Lower leg skin (tissue), 4 donors: Measurements from ENCODE around the gene LDHA. TPM values are rescaled to one million over a fixed set of nuclear protein-coding genes. Genes with fewer than 3 reads are reported as not detected.
A peak's percentile ranks its signal among the peaks of the same experiment; 100 is the strongest.

Experiments
- DNase-seq, 2 donors: peaks; one replicate each; pipeline ENCODE4 v3.0.0-alpha.2; 2019; ENCODE audit warnings: low spot score in 2 of 2
- H3K4me3 ChIP-seq: fragments of 200-600 bp; sonication (generic); 2 replicates; pipeline ENCODE4 v1.5.1; 2017; ENCODE audit warnings: mild to moderate bottlenecking, low read depth; ENCODE audit not compliant: poor library complexity, severe bottlenecking
- POLR2A ChIP-seq, 2 donors: fragments of 450-650 bp; IDR thresholded peaks; one replicate each; pipeline ENCODE4 v1.6.1; 2016 to 2017; ENCODE audit warnings: antibody characterized with exemption in 2 of 2, mild to moderate bottlenecking in 1 of 2, moderate library complexity in 1 of 2
- WGBS, 2 donors: methylation state at CpG; one replicate each; pipeline ENCODE4 v1.1.5; 2018; 5-methylcytosine and 5-hydroxymethylcytosine counted together
- intact Hi-C: fragments of 100-400 bp; cut with DNase I; formaldehyde crosslinking; loops from one replicate; pipeline ENCODE4 v1.15.0; 2023; ENCODE audit warnings: low total_unique reads
- total RNA-seq, 4 donors: library from RNA; depleted of rRNA; stranded (reverse); fragments of >200 nt; gene quantifications; one replicate each; pipeline ENCODE4 v1.1.0, GENCODE V29; 2016
- TF ChIP-seq, protein P1 (sequence below), 3 donors: fragments of 450-650 bp; IDR thresholded peaks; one replicate each; pipeline ENCODE4 v1.5.1; 2016; ENCODE audit warnings: antibody characterized with exemption in 3 of 3, mild to moderate bottlenecking in 3 of 3, moderate library complexity in 2 of 3

LDHA gene
- 100 to 1,000 TPM; 488 to 761 (median 562) TPM for total RNA-seq

DNA sequence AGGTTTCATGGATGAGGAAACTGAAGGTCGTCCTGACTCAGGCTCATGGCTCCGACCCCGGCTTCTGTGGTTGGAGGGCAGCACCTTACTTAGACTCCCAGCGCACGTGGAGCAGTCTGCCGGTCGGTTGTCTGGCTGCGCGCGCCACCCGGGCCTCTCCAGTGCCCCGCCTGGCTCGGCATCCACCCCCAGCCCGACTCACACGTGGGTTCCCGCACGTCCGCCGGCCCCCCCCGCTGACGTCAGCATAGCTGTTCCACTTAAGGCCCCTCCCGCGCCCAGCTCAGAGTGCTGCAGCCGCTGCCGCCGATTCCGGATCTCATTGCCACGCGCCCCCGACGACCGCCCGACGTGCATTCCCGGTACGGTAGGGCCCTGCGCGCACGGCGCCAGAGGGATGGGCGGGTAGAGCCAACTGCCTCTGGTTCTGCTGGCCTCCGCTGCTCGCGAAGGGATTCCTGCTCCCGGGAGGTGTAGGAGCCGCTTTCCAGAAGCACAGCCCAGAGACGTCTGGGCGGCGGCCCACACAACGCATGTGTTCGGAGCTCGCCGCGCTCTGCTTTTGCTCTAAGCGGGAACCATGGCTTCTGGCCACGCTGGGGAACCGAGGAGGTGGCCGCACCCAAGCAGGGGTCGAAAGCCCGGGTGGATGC is at the start of gene LDHA:
LDHA (plus strand) TSS at position 289 of the 653 bp plus-strand sequence. CDS start 2,280 bp downstream, outside the sequence.
- 1% methylated on average over 15 to 60 of the region's 60 CpGs for WGBS, 2 donors
- intact Hi-C loops = loop anchor here (10.0 kb wide), 1 partner anchor 70 kb away; the partner anchor contains the start of genes GTF2H1 and HPS5
- H3K4me3 ChIP-seq = peak within 1 kb of the TSS; percentile 96
- DNase-seq = peak; percentile 97 to 100
- peak in 1 of 2 donors; percentile 94 for TF ChIP-seq POLR2A (IDR thresholded peaks at IDR 0.05)
- TF ChIP-seq, protein P1, sequence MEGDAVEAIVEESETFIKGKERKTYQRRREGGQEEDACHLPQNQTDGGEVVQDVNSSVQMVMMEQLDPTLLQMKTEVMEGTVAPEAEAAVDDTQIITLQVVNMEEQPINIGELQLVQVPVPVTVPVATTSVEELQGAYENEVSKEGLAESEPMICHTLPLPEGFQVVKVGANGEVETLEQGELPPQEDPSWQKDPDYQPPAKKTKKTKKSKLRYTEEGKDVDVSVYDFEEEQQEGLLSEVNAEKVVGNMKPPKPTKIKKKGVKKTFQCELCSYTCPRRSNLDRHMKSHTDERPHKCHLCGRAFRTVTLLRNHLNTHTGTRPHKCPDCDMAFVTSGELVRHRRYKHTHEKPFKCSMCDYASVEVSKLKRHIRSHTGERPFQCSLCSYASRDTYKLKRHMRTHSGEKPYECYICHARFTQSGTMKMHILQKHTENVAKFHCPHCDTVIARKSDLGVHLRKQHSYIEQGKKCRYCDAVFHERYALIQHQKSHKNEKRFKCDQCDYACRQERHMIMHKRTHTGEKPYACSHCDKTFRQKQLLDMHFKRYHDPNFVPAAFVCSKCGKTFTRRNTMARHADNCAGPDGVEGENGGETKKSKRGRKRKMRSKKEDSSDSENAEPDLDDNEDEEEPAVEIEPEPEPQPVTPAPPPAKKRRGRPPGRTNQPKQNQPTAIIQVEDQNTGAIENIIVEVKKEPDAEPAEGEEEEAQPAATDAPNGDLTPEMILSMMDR (IDR thresholded peaks at IDR 0.05) = no peak

DNA sequence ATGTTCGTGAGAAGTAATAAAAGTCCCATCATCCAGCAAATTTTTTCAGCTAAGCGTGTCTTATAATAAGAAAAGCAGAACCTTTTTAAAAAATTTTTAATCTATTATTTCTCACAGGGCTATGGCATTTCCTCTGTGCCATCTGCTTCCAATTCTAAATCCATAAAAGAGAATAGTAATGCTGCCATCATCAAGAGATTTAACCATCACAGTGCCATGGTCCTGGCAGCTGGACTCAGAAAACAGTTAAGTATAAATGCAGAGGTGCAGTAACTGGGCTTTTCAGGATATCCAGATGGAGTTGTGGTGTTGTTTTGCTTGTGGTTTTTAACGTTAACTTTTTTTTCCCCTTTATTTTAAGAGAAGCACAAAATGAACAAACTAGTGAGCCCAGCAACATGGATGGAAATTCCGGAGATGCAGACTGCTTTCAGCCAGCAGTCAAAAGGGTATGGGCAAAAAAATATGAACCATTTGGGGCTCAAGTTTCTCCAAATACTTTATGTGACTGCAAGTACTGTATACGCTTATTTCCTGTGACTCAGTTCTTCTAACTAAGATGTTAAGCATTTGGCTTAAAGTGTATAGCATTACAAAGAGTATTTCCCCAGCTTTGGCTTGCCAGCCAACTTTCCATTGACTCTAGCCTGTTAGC is 46.8 kb upstream of the LDHA start:
- TF ChIP-seq, protein P1 (IDR thresholded peaks at IDR 0.05) = no peak
- TF ChIP-seq POLR2A (IDR thresholded peaks at IDR 0.05) = no peak
- 71 to 72% methylated on average over 5 of the region's 5 CpGs for WGBS, 2 donors
- DNase-seq = no peak
- no peak overlapping the region for H3K4me3 ChIP-seq
- intact Hi-C loops = no loop called here

DNA sequence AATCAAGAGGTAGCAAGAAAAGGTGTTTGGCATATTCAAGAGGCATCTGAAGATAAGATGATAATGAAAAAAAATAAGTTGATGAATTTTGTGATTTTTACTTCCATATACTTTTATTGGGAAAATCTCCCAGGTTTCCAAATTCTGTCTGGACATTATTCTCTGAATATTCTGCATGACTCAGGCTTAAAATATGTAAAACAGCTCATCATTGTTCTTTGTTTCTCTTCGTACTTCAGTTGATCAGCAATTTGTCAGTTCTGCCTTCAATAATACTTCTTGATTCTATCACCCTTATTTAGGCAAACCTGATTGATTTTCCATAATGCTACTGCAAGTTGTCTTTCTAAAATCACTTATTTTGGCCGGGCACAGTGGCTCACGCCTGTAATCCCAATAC is 41.8 kb upstream of the LDHA start:
- H3K4me3 ChIP-seq = no peak overlapping the region
- 73 to 80% methylated on average over 3 of the region's 3 CpGs for WGBS, 2 donors
- DNase-seq = no peak
- intact Hi-C loops = no loop called here
- TF ChIP-seq POLR2A (IDR thresholded peaks at IDR 0.05) = no peak
- TF ChIP-seq, protein P1 (IDR thresholded peaks at IDR 0.05) = no peak

DNA sequence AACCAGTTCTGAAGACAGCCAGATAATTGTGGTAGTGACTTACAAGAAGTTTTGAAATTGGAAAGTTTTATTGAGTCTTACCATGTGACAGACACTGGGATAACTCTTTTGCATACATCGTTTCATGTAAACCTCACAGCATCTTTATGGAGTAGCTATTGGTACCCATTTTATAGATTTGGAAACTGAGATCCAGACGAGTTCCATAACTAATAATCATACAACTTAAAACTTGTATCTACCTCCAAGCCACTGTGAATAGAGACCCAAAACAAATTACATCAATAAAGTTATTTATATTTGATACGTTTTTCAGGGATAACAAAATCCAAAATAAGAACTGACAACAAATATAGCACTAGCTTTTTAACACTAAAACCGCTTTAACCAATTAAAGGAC is 35.7 kb upstream of the LDHA start:
- no peak for TF ChIP-seq POLR2A (IDR thresholded peaks at IDR 0.05)
- TF ChIP-seq, protein P1 (IDR thresholded peaks at IDR 0.05) = no peak
- no peak for DNase-seq
- intact Hi-C loops = no loop called here
- H3K4me3 ChIP-seq = no peak overlapping the region
- WGBS, 2 donors = 90 to 93% methylated on average over 4 of the region's 4 CpGs

- H3K4me3 ChIP-seq = no peak overlapping the region
- intact Hi-C loops = no loop called here
- no peak for DNase-seq
- no peak for TF ChIP-seq POLR2A (IDR thresholded peaks at IDR 0.05)
- TF ChIP-seq, protein P1 (IDR thresholded peaks at IDR 0.05) = no peak
- WGBS, 2 donors = 95 to 96% methylated on average over 5 of the region's 5 CpGs
These were observed 33.2 kb upstream of the LDHA start for GRCh38 chr11:18361154-18361553.
